ENCODE results near the gene DEFB128. TPM values are rescaled to one million over a fixed set of nuclear protein-coding genes. Genes with fewer than 3 reads are reported as not detected.
"Not testable (repeated sequence)": the region's sequence is repeated elsewhere in the genome, so short reads cannot be mapped to it uniquely, and the experiment has no call there.

Gene DEFB128
- total RNA-seq, 1 donor from 2014 or later, result not detected

DNA sequence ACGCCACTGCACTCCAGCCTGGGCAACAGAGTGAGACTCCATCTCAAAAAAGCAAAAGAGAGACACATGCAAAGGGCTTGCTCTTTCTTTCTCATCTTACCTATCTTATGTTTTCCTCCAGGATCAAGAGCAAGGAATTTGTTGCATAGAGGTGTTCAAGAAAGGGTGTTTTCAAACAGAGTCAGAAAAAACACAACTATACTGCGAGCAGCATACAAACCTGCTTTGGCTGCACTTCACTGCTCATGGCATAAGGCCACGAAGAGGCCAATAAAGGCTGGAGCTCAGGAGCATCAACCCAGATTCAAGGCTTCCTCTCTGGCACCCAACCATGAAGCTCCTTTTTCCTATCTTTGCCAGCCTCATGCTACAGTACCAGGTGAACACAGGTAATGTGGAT lies 37.4 kb upstream of the DEFB128 start, which contains the start of gene DEFB129:
DEFB129 (plus strand) TSS at position 301 of the 400 bp plus-strand sequence; CDS start at position 332, 31 bp downstream.
- intact Hi-C loops (cut with DNase I), result no loop called here

DNA sequence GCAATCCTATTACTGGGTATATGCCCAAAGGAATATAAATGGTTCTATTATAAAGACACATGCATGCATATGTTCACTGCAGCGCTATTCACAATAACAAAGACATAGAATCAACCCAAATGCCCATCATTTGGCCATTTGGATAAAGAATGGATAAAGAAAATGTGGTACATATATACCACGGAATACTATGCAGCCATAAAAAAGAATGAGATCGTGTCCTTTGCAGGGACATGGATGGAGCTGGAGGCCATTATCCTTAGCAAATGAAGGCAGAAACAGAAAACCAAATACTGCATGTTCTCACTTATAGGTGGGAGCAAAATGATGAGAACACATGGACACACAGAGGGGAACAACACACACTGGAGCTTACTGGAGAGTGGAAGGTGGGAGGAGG lies 36.4 kb upstream of the DEFB128 start:
- ATAC-seq; DNase-seq; H3K9me3 ChIP-seq; H3K4me1 ChIP-seq; H3K27ac ChIP-seq; intact Hi-C loops (cut with DNase I); H3K27me3 ChIP-seq (ENCODE audit: low read depth); H3K36me3 ChIP-seq; H3K4me3 ChIP-seq: not testable (repeated sequence)

More for the DNA sequence above, 37.4 kb upstream of the DEFB128 start, which contains the start of gene DEFB129:
- no peaks in the 10 kb centered on the region for H3K4me1 ChIP-seq
- H3K36me3 ChIP-seq, result no peaks in the 10 kb centered on the region
- no peak within 1 kb of the TSS for H3K27ac ChIP-seq
- no peak for TF ChIP-seq CTCF (IDR thresholded peaks at IDR 0.05)
- no peak for ATAC-seq
- H3K9me3 ChIP-seq, result no peaks in the 10 kb centered on the region
- DNase-seq, result no peak
- H3K27me3 ChIP-seq (ENCODE audit: low read depth), result no peaks in the 10 kb centered on the region
- H3K4me3 ChIP-seq, result no peak within 1 kb of the TSS

DNA sequence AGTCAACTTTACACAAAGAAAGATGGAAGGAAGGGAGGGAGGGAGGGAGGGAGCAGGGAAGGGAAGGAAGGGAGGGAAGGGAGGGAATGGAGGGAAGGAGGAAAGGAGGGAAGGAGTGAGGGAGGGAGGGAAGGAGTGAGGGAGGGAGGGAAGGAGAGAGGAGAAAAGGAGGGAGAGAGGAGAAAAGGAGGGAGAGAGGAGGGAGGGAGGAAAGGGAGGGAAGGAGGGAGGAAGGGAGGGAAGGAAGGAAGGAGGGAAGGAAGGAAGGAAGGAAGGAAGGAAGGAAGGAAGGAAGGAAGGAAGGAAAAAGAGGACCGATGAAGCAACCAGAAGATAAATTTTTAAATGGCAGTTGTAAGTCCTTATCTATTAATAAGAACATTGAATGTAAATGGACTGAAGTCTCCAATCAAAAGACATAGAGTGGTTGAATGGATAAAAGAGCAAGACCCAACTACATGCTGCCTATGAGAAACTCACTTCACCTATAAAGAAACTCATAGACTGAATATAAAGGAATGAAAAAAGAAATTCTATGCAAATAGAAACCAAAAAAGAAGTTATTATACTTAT lies 31.8 kb upstream of the DEFB128 start:
- ATAC-seq (no peak), DNase-seq (no peak)
- intact Hi-C loops (cut with DNase I), result no loop called here
- H3K9me3 ChIP-seq, result no peaks in the 10 kb centered on the region
- no peaks in the 10 kb centered on the region for H3K36me3 ChIP-seq
- H3K27ac ChIP-seq, result no peak overlapping the region
- no peak overlapping the region for H3K4me3 ChIP-seq
- no peaks in the 10 kb centered on the region for H3K4me1 ChIP-seq
- no peak for TF ChIP-seq CTCF (IDR thresholded peaks at IDR 0.05)
- H3K27me3 ChIP-seq (ENCODE audit: low read depth), result no peaks in the 10 kb centered on the region

- Histone ChIP-seq H3K9me3 (no peaks in the 10 kb centered on the region), H3K36me3 (no peaks in the 10 kb centered on the region), H3K27me3 (ENCODE audit: low read depth) (no peaks in the 10 kb centered on the region), H3K4me3 (no peak overlapping the region), H3K4me1 (no peaks in the 10 kb centered on the region), H3K27ac (no peak overlapping the region)
- no peak for TF ChIP-seq CTCF (IDR thresholded peaks at IDR 0.05)
- intact Hi-C loops (cut with DNase I), result no loop called here
- ATAC-seq, result peak; percentile 55 to 75
- DNase-seq, result no peak
Measured at GRCh38 chr20:219290-220115, 30.0 kb upstream of the DEFB128 start.

DNA sequence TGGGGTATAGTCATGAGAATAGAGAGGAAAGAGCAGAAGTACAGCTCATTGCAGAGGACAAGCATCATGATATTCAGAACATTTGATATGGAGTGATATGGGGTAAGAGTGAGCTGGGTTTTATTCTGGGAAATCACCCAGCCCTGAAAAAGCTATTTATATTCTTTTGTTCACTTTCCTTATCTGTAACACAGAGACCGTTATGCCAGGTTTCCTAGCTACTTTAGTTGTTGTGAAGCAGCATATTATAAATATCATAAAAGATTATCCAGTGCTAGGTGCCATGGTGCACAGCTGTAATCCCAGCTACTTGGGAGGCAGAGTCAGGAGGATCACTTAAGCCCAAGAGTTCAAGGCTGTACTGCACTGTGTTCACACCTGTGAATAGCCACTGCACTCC lies 27.8 kb upstream of the DEFB128 start:
- intact Hi-C loops (cut with DNase I), result no loop called here
- no peaks in the 10 kb centered on the region for H3K27me3 ChIP-seq (ENCODE audit: low read depth)
- ATAC-seq (no peak), DNase-seq (no peak)
- no peak overlapping the region for H3K27ac ChIP-seq
- TF ChIP-seq CTCF (IDR thresholded peaks at IDR 0.05), result no peak
- no peaks in the 10 kb centered on the region for H3K4me1 ChIP-seq
- H3K4me3 ChIP-seq, result no peak overlapping the region
- no peaks in the 10 kb centered on the region for H3K9me3 ChIP-seq
- no peaks in the 10 kb centered on the region for H3K36me3 ChIP-seq

DNA sequence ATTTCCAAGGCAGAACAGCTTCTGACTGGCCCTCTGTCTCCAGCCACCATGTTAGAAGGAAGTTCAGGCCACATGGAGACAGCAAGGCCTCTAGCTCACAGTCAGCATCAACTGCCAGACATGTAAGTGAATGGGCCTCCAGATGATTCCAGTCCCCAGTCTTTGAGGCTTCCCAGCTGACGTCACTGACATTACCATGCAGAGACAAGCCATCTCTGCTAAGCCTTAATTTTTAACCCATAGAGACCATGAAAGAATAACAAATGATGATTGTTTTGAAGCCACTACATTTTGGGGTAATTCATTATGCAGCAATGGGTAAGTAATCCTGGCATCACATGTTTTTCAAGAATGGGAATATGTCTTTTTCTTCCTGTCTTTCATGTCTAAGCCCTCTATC lies 26.3 kb upstream of the DEFB128 start:
- Histone ChIP-seq H3K27ac (no peak overlapping the region), H3K27me3 (ENCODE audit: low read depth) (no peaks in the 10 kb centered on the region), H3K36me3 (no peaks in the 10 kb centered on the region), H3K9me3 (no peaks in the 10 kb centered on the region), H3K4me1 (no peaks in the 10 kb centered on the region), H3K4me3 (no peak overlapping the region)
- no peak for TF ChIP-seq CTCF (IDR thresholded peaks at IDR 0.05)
- DNase-seq, result no peak
- intact Hi-C loops (cut with DNase I), result no loop called here
- no peak for ATAC-seq

Data from lower lobe of right lung (tissue), 2 donors.